Measurements from ENCODE around the gene ARID1B. TPM values are rescaled to one million over a fixed set of nuclear protein-coding genes. Genes with fewer than 3 reads are reported as not detected.

Gene ARID1B
- total and polyA plus RNA-seq, 2 donors (not counting 1 experiment from before 2014, with no cell fraction given), result 47.2 to 280 TPM

DNA sequence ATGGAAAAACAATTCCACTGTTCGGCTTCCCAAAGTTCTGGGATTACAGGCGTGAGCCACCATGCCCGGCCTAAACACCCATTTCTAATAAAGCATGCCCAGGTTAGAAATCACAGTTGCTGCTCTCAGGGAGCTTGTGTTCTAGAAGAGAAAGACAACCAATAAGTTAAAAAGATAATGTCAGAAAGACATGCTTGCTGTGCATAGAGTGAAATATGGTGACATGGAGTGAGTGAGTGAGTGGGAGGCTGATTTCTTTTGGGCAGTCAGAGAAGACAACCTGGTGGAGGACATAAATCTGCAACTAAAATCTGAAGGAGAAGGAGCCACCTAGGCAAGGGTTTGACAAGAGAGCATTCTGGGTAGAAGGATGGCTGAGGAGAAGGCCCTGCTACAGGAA is 222.6 kb downstream of the ARID1B start:
- TF ChIP-seq EZH2 (IDR thresholded peaks at IDR 0.05; ENCODE audit: borderline replicate concordance, insufficient read depth, low read depth, low read length, poor library complexity, severe bottlenecking), result no peak
- TF ChIP-seq, protein P1, sequence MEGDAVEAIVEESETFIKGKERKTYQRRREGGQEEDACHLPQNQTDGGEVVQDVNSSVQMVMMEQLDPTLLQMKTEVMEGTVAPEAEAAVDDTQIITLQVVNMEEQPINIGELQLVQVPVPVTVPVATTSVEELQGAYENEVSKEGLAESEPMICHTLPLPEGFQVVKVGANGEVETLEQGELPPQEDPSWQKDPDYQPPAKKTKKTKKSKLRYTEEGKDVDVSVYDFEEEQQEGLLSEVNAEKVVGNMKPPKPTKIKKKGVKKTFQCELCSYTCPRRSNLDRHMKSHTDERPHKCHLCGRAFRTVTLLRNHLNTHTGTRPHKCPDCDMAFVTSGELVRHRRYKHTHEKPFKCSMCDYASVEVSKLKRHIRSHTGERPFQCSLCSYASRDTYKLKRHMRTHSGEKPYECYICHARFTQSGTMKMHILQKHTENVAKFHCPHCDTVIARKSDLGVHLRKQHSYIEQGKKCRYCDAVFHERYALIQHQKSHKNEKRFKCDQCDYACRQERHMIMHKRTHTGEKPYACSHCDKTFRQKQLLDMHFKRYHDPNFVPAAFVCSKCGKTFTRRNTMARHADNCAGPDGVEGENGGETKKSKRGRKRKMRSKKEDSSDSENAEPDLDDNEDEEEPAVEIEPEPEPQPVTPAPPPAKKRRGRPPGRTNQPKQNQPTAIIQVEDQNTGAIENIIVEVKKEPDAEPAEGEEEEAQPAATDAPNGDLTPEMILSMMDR (IDR thresholded peaks at IDR 0.05), result no peak
- peaks cover 56% of the 10 kb centered on the region for H3K4me1 Mint-ChIP-seq
- peaks cover 100% of the 10 kb centered on the region for H3K79me2 ChIP-seq (ENCODE audit: control insufficient read depth, insufficient read depth, low read length)

DNA sequence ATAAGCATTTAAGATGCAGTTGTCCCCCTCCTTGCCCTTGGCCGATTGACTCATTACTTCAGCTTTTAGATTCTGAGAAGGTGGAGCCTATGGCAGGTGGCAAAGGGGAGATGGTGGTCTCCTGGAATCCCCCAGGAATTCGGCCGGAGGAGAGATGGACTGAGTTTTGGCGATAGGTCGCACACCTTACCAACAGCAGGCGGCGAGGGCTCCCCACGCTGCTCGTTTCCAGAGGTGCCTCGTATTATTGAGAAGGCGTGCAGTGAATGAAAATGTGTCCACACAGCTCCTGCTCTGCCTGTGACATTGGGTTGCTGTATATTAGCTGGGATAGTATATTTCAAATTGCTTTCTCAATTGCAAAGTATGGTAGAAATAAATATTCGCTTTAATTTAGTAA is 224.5 kb downstream of the ARID1B start:
- CTCF ChIA-PET, result no interaction called here
- Mint-ChIP-seq H3K4me3 (no peak overlapping the region), H3K27ac (no peak overlapping the region), H3K27me3 (no peaks in the 10 kb centered on the region), H3K4me1 (peaks cover 60% of the 10 kb centered on the region), H3K9me3 (ENCODE audit: insufficient read depth) (no peaks in the 10 kb centered on the region)
- H3K79me2 ChIP-seq (ENCODE audit: control insufficient read depth, insufficient read depth, low read length), result peaks cover 100% of the 10 kb centered on the region
- TF ChIP-seq EZH2 (IDR thresholded peaks at IDR 0.05; ENCODE audit: borderline replicate concordance, insufficient read depth, low read depth, low read length, poor library complexity, severe bottlenecking), result no peak
- TF ChIP-seq, protein P1 (IDR thresholded peaks at IDR 0.05), result no peak
- no peak overlapping the region for H3K4me3 ChIP-seq (ENCODE audit: control extremely low read depth in 1 of 5, extremely low read depth in 1 of 5, insufficient read depth in 1 of 5, low read depth in 2 of 5, low read length in 4 of 5)
- peaks cover 84% of the 10 kb centered on the region for H4K20me1 ChIP-seq (ENCODE audit: control insufficient read depth, insufficient read depth, low read length, poor library complexity, severe bottlenecking)
- DNase-seq (no peak), ATAC-seq (ENCODE audit: low read depth) (no peak)
- intact Hi-C loops (cut with micrococcal nuclease), result no loop called here
- H3K4me2 ChIP-seq (replicated peaks; ENCODE audit: low read depth, low read length, poor library complexity, severe bottlenecking), result no peak overlapping the region
- H2AFZ ChIP-seq (ENCODE audit: insufficient read depth, low read depth, low read length, poor library complexity, severe bottlenecking), result no peak overlapping the region
- 98% methylated on average over 10 of the region's 12 CpGs for WGBS (ENCODE audit: insufficient coverage)
- no peaks in the 10 kb centered on the region for H3K9me3 ChIP-seq (ENCODE audit: control extremely low read depth in 1 of 3, control insufficient read depth in 2 of 3, insufficient read depth in 1 of 3, low read length in 2 of 3)
- H3K9ac ChIP-seq (ENCODE audit: low read length), result no peak overlapping the region
- H3K36me3 ChIP-seq (replicated peaks in 1 of 2; ENCODE audit: control extremely low read depth in 1 of 2, control insufficient read depth in 1 of 2, extremely low read depth in 1 of 2, insufficient read depth in 2 of 2, low read length in 1 of 2), result no peaks in the 10 kb centered on the region
- POLR2A ChIA-PET, result no interaction called here
- peaks cover 9 to 12% of the 10 kb centered on the region in 2 donors for H3K4me1 ChIP-seq (ENCODE audit: control insufficient read depth in 2 of 2, insufficient read depth in 2 of 2, low read length in 2 of 2)
- H3K27me3 ChIP-seq (replicated peaks in 1 of 4; ENCODE audit: control extremely low read depth in 1 of 4, control insufficient read depth in 3 of 4, insufficient read depth in 4 of 4, low read length in 3 of 4), result no peaks in the 10 kb centered on the region
- H3K27ac ChIP-seq (ENCODE audit: low read length in 2 of 2), result no peak overlapping the region

More for the DNA sequence above, 222.6 kb downstream of the ARID1B start:
- Histone ChIP-seq H3K9ac (ENCODE audit: low read length) (no peak overlapping the region), H2AFZ (ENCODE audit: insufficient read depth, low read depth, low read length, poor library complexity, severe bottlenecking) (no peak overlapping the region), H3K9me3 (ENCODE audit: control extremely low read depth in 1 of 3, control insufficient read depth in 2 of 3, insufficient read depth in 1 of 3, low read length in 2 of 3) (no peaks in the 10 kb centered on the region), H3K27me3 (replicated peaks in 1 of 4; ENCODE audit: control extremely low read depth in 1 of 4, control insufficient read depth in 3 of 4, insufficient read depth in 4 of 4, low read length in 3 of 4) (no peaks in the 10 kb centered on the region), H4K20me1 (ENCODE audit: control insufficient read depth, insufficient read depth, low read length, poor library complexity, severe bottlenecking) (peaks cover 87% of the 10 kb centered on the region), H3K4me3 (ENCODE audit: control extremely low read depth in 1 of 5, extremely low read depth in 1 of 5, insufficient read depth in 1 of 5, low read depth in 2 of 5, low read length in 4 of 5) (no peak overlapping the region), H3K4me2 (replicated peaks; ENCODE audit: low read depth, low read length, poor library complexity, severe bottlenecking) (no peak overlapping the region), H3K4me1 (ENCODE audit: control insufficient read depth in 2 of 2, insufficient read depth in 2 of 2, low read length in 2 of 2) (peaks cover 3 to 12% of the 10 kb centered on the region in 2 donors), H3K27ac (ENCODE audit: low read length in 2 of 2) (no peak overlapping the region), H3K36me3 (replicated peaks in 1 of 2; ENCODE audit: control extremely low read depth in 1 of 2, control insufficient read depth in 1 of 2, extremely low read depth in 1 of 2, insufficient read depth in 2 of 2, low read length in 1 of 2) (peaks cover 0 to 4% of the 10 kb centered on the region in 2 experiments)
- Mint-ChIP-seq H3K27ac (no peak overlapping the region), H3K9me3 (ENCODE audit: insufficient read depth) (no peaks in the 10 kb centered on the region), H3K27me3 (no peaks in the 10 kb centered on the region), H3K4me3 (no peak overlapping the region)
- no peak for ATAC-seq (ENCODE audit: low read depth)
- no peak for DNase-seq
- 100% methylated on average over 1 of the region's 3 CpGs for WGBS (ENCODE audit: insufficient coverage)
- CTCF ChIA-PET, result interaction anchor here (0.6 kb wide), 1 partner anchor 55 kb away, joined by 3 read pairs; no protein-coding TSS in a partner anchor
- intact Hi-C loops (cut with micrococcal nuclease), result no loop called here
- POLR2A ChIA-PET, result no interaction called here
